B cell (primary cell): Measurements from ENCODE around the gene FCSK.

Experiments used
- EZH2 ChIP-seq: IDR thresholded peaks from 2 replicates; pipeline ENCODE4 v1.6.1; 2012; ENCODE audit warnings: borderline replicate concordance, low read depth, mild to moderate bottlenecking, moderate library complexity, low read length; ENCODE audit not compliant: insufficient read depth, poor library complexity, severe bottlenecking
- TF ChIP-seq, protein P1 (sequence below): fragments of 200-600 bp; IDR thresholded peaks from one replicate; pipeline ENCODE4 v1.8.0; 2022; ENCODE audit warnings: antibody characterized with exemption, mild to moderate bottlenecking

DNA sequence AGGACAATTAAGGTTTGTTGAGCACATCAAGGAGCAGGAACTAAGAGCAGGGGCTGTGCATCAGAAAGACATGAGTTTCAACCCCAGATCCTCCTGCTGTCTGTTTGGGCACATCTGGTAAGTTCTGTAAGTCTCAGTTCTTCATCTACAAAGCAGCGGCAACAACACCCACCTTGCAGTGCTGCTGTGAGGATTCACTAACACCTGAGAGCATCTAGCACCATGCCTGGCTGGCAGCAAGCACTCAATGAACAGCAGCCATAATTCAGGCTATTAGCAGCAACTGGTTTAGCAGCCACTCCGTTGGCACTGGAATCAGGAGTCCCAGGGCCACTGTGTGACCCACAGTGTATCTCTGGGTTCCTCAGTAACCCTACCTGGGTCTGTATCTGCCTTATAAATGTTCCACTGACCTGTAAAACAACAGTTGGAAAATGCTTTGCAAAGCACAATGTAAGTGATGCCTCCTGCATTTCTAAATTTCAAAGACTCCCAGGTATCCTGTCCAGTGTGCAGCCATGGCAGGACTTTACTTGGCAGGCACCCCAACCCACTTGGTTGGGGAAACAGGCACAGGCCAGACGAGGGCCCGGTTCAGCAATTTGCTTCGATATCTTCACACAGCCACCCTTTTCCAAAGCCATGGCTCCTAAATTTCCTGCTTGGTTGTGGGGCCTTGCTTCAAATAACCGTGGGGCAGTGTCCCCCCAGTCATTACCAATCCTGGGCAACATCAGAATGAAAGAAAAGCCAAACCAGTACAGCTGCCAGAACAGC, 19.7 kb upstream of the FCSK start:
- TF ChIP-seq, protein P1, sequence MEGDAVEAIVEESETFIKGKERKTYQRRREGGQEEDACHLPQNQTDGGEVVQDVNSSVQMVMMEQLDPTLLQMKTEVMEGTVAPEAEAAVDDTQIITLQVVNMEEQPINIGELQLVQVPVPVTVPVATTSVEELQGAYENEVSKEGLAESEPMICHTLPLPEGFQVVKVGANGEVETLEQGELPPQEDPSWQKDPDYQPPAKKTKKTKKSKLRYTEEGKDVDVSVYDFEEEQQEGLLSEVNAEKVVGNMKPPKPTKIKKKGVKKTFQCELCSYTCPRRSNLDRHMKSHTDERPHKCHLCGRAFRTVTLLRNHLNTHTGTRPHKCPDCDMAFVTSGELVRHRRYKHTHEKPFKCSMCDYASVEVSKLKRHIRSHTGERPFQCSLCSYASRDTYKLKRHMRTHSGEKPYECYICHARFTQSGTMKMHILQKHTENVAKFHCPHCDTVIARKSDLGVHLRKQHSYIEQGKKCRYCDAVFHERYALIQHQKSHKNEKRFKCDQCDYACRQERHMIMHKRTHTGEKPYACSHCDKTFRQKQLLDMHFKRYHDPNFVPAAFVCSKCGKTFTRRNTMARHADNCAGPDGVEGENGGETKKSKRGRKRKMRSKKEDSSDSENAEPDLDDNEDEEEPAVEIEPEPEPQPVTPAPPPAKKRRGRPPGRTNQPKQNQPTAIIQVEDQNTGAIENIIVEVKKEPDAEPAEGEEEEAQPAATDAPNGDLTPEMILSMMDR, result no peak
- no peak for TF ChIP-seq EZH2
